ENCODE results near the gene BRF1. TPM values are rescaled to one million over a fixed set of nuclear protein-coding genes. Genes with fewer than 3 reads are reported as not detected.

Gene BRF1
- polyA plus RNA-seq, 1 of the 3 experiments (the other 2 are of a cell fraction) = 15.7 TPM

DNA sequence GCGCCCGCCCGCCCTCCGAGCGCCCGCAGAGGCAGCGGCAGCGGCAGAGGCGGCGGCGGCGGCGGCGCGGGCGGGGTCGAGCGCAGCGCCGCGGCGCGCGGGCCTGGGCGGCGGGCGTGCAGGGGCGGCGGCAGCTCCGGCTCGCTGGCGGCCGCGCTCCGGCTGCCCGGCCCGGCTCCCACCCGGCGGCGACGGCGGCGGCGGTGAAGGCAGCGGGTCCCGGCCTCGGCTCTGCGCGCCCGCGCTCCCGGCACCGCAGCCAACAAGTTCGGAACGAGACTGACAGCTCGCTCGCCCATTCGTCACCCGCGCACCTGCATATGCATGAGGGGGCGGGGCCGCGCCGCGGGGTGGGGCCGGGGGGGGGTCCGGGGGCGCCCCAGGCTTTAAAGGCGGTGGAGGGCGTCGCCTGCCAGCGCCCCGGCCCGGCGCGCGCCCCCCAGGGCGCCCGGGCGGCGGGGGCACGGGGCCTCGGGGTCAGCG lies 132.3 kb downstream of the BRF1 start, which contains the start of gene JAG2:
JAG2 (minus strand) TSS at position 281 of the 483 bp plus-strand sequence. CDS start 356 bp downstream, outside the sequence.
- POLR2A ChIA-PET = interaction anchor here (0.6 kb wide), 1 partner anchor 254 kb away, joined by 4 read pairs; no protein-coding TSS in a partner anchor
- peak; percentile 84 for DNase-seq
- no peak within 1 kb of the TSS for H2AFZ ChIP-seq (ENCODE audit: low read depth)

DNA sequence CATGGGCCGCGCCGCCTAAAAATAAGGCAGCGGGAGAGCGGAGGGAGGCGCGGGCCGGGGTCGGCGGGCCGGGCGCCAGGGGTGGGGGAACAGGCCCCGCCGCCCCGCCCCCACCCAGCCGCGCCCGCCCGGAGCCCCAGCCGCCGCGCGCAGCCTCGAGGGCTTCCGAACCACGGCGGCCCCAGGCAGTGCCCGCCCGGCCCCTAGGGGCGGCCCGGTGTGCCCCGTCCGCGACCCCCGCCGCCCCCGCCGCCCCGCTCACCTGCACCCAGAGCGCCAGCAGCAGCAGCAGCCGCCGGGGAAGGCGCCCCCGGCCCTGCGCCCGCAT lies 132.7 kb downstream of the BRF1 start:
- POLR2A ChIA-PET = interaction anchor here (0.6 kb wide), 1 partner anchor 255 kb away, joined by 4 read pairs; no protein-coding TSS in a partner anchor
- CTCF ChIA-PET = interaction anchor here (0.6 to 2.5 kb wide), 14 partner anchors 9 to 321 kb away, joined by 3 to 12 read pairs (median 4); no protein-coding TSS in a partner anchor
- WGBS (ENCODE audit: low lambda C conversion rate) = no CpG with 5 or more reads among the region's 46 CpGs
- Histone ChIP-seq H3K9me2 (no peaks in the 10 kb centered on the region), H3K79me2 (ENCODE audit: insufficient read depth) (no peaks in the 10 kb centered on the region), H3K4me2 (peak overlapping the region; percentile 68; the same call in 1 of the 2 replicates), H3F3A (replicated peaks; ENCODE audit: insufficient read depth) (no peaks in the 10 kb centered on the region), H2AFZ (ENCODE audit: low read depth) (no peak overlapping the region), H3K4me1 (ENCODE audit: control insufficient read depth in 1 of 2, insufficient read depth in 2 of 2, low read depth in 1 of 2, low read length in 1 of 2) (peaks cover 4 to 11% of the 10 kb centered on the region in 2 experiments; a peak in 2 of 4 replicates), H3K27ac (ENCODE audit: low read depth in 2 of 2, low read length in 1 of 2) (no peak overlapping the region), H3K9me3 (no peaks in the 10 kb centered on the region), H3K36me3 (replicated peaks in 1 of 2; ENCODE audit: control insufficient read depth in 1 of 2, insufficient read depth in 2 of 2, low read length in 1 of 2) (no peaks in the 10 kb centered on the region), H3K27me3 (ENCODE audit: insufficient read depth) (peaks cover 9% of the 10 kb centered on the region; the same call in 1 of the 2 replicates), H3K9ac (no peak overlapping the region), H4K20me1 (ENCODE audit: insufficient read depth) (0 out of 2 replicates have a peak, but pooled peaks cover 3% of the 10 kb centered on the region), H3K4me3 (ENCODE audit: low read depth in 2 of 2, low read length in 1 of 2) (peak overlapping the region in 1 of 2 experiments; percentile 41; a peak in 1 of 4 replicates)
- peak; percentile 68 for DNase-seq
- no peak for TF ChIP-seq EZH2phosphoT487 (IDR thresholded peaks at IDR 0.05; ENCODE audit: borderline replicate concordance, low read depth)
- TF ChIP-seq GABPA (IDR thresholded peaks at IDR 0.05; ENCODE audit: low read depth) = no peak
- no peak for TF ChIP-seq NFIC (IDR thresholded peaks at IDR 0.05; ENCODE audit: borderline replicate concordance)
- TF ChIP-seq, protein P1, sequence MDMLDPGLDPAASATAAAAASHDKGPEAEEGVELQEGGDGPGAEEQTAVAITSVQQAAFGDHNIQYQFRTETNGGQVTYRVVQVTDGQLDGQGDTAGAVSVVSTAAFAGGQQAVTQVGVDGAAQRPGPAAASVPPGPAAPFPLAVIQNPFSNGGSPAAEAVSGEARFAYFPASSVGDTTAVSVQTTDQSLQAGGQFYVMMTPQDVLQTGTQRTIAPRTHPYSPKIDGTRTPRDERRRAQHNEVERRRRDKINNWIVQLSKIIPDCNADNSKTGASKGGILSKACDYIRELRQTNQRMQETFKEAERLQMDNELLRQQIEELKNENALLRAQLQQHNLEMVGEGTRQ (IDR thresholded peaks at IDR 0.05; ENCODE audit: borderline replicate concordance, low read depth, low read length) = no peak
- TF ChIP-seq, protein P2, sequence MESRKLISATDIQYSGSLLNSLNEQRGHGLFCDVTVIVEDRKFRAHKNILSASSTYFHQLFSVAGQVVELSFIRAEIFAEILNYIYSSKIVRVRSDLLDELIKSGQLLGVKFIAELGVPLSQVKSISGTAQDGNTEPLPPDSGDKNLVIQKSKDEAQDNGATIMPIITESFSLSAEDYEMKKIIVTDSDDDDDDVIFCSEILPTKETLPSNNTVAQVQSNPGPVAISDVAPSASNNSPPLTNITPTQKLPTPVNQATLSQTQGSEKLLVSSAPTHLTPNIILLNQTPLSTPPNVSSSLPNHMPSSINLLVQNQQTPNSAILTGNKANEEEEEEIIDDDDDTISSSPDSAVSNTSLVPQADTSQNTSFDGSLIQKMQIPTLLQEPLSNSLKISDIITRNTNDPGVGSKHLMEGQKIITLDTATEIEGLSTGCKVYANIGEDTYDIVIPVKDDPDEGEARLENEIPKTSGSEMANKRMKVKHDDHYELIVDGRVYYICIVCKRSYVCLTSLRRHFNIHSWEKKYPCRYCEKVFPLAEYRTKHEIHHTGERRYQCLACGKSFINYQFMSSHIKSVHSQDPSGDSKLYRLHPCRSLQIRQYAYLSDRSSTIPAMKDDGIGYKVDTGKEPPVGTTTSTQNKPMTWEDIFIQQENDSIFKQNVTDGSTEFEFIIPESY (IDR thresholded peaks at IDR 0.05; ENCODE audit: borderline replicate concordance, low read depth) = no peak
- TF ChIP-seq MXI1 (IDR thresholded peaks at IDR 0.05; ENCODE audit: low read depth, low read length) = no peak
- TF ChIP-seq JUND (IDR thresholded peaks at IDR 0.05) = no peak
- no peak for TF ChIP-seq CHD2 (IDR thresholded peaks at IDR 0.05; ENCODE audit: low read length, partially characterized antibody)
- TF ChIP-seq, protein P3, sequence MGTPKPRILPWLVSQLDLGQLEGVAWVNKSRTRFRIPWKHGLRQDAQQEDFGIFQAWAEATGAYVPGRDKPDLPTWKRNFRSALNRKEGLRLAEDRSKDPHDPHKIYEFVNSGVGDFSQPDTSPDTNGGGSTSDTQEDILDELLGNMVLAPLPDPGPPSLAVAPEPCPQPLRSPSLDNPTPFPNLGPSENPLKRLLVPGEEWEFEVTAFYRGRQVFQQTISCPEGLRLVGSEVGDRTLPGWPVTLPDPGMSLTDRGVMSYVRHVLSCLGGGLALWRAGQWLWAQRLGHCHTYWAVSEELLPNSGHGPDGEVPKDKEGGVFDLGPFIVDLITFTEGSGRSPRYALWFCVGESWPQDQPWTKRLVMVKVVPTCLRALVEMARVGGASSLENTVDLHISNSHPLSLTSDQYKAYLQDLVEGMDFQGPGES (IDR thresholded peaks at IDR 0.05; ENCODE audit: low read depth, low read length) = no peak
- TF ChIP-seq EP300 (IDR thresholded peaks at IDR 0.05; ENCODE audit: borderline replicate concordance in 1 of 2, low read depth in 1 of 2, low read length in 1 of 2) = no peak
- TF ChIP-seq MEF2A (IDR thresholded peaks at IDR 0.05; ENCODE audit: borderline replicate concordance, low read depth) = no peak
- TF ChIP-seq SIN3A (IDR thresholded peaks at IDR 0.05; ENCODE audit: borderline replicate concordance, low read depth, low read length) = no peak
- TF ChIP-seq TEAD4 (IDR thresholded peaks at IDR 0.05; ENCODE audit: borderline replicate concordance, insufficient read depth) = no peak

More for the DNA sequence above, 132.3 kb downstream of the BRF1 start, which contains the start of gene JAG2:
- H3K9ac ChIP-seq = no peak within 1 kb of the TSS
- H3K9me2 ChIP-seq = no peaks in the 10 kb centered on the region
- no peak within 1 kb of the TSS for H3K27ac ChIP-seq (ENCODE audit: low read depth in 2 of 2, low read length in 1 of 2)
- no peaks in the 10 kb centered on the region for H3F3A ChIP-seq (replicated peaks; ENCODE audit: insufficient read depth)
- no peaks in the 10 kb centered on the region for H3K36me3 ChIP-seq (replicated peaks in 1 of 2; ENCODE audit: control insufficient read depth in 1 of 2, insufficient read depth in 2 of 2, low read length in 1 of 2)
- peaks cover 4 to 11% of the 10 kb centered on the region in 2 experiments; a peak in 2 of 4 replicates for H3K4me1 ChIP-seq (ENCODE audit: control insufficient read depth in 1 of 2, insufficient read depth in 2 of 2, low read depth in 1 of 2, low read length in 1 of 2)
- TF ChIP-seq, protein P2 (IDR thresholded peaks at IDR 0.05; ENCODE audit: borderline replicate concordance, low read depth) = no peak
- TF ChIP-seq, protein P4, sequence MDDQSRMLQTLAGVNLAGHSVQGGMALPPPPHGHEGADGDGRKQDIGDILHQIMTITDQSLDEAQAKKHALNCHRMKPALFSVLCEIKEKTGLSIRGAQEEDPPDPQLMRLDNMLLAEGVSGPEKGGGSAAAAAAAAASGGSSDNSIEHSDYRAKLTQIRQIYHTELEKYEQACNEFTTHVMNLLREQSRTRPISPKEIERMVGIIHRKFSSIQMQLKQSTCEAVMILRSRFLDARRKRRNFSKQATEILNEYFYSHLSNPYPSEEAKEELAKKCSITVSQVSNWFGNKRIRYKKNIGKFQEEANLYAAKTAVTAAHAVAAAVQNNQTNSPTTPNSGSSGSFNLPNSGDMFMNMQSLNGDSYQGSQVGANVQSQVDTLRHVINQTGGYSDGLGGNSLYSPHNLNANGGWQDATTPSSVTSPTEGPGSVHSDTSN (IDR thresholded peaks at IDR 0.05) = peak; percentile 86
- CTCF ChIA-PET = interaction anchor here (0.6 to 2.5 kb wide), 16 partner anchors 8 to 321 kb away, joined by 3 to 12 read pairs (median 5); no protein-coding TSS in a partner anchor
- 0 out of 2 replicates have a peak, but pooled peaks cover 3% of the 10 kb centered on the region for H4K20me1 ChIP-seq (ENCODE audit: insufficient read depth)
- H3K9me3 ChIP-seq = no peaks in the 10 kb centered on the region
- no peaks in the 10 kb centered on the region for H3K79me2 ChIP-seq (ENCODE audit: insufficient read depth)
- WGBS (ENCODE audit: low lambda C conversion rate) = no CpG with 5 or more reads among the region's 84 CpGs
- peak within 1 kb of the TSS; percentile 41 to 44; a peak in 3 of 4 replicates for H3K4me3 ChIP-seq (ENCODE audit: low read depth in 2 of 2, low read length in 1 of 2)
- H3K4me2 ChIP-seq = peak within 1 kb of the TSS; percentile 68; the same call in 1 of the 2 replicates
- H3K27me3 ChIP-seq (ENCODE audit: insufficient read depth) = peaks cover 9% of the 10 kb centered on the region; the same call in 1 of the 2 replicates

Data from SK-N-SH (cell line).